GM12872 (cell line): ENCODE results near the gene GYG2.

Experiments used
- CTCF ChIP-seq: IDR thresholded peaks from 3 replicates; pipeline ENCODE4 v1.5.1; 2011; ENCODE audit warnings: low read depth, mild to moderate bottlenecking, low read length, moderate library complexity; ENCODE audit not compliant: insufficient read depth

Gene GYG2

GRCh38 chrX:2828344-2828958, at the start of gene GYG2:
GYG2 (plus strand) TSS chrX:2828930; CDS start chrX:2830189, 1,259 bp downstream.
- TF ChIP-seq CTCF: no peak

- no peak for TF ChIP-seq CTCF
Measured at GRCh38 chrX:2781226-2781571, 47.5 kb upstream of the GYG2 start.

GRCh38 chrX:2781698-2782097, 47.0 kb upstream of the GYG2 start:
- TF ChIP-seq CTCF: no peak

- TF ChIP-seq CTCF: no peak
Measured at GRCh38 chrX:2782171-2782570, 46.6 kb upstream of the GYG2 start.

GRCh38 chrX:2782778-2783177, 46.0 kb upstream of the GYG2 start:
- TF ChIP-seq CTCF: no peak

- TF ChIP-seq CTCF: no peak
Measured at GRCh38 chrX:2784026-2784425, 44.7 kb upstream of the GYG2 start.

GRCh38 chrX:2785538-2785937, 43.2 kb upstream of the GYG2 start:
- no peak for TF ChIP-seq CTCF
